K562 (cell line): ENCODE measurements around the gene MTHFR. TPM values are rescaled to one million over a fixed set of nuclear protein-coding genes. Genes with fewer than 3 reads are reported as not detected.

Experiments
- ATF4 ChIP-seq: fragments of 450-650 bp; formaldehyde crosslinking; IDR thresholded peaks from 2 replicates; pipeline ENCODE4 v1.4.0; 2022; ENCODE audit warnings: mild to moderate bottlenecking, moderate library complexity
- BCOR ChIP-seq: fragments of 450-650 bp; IDR thresholded peaks from 2 replicates; pipeline ENCODE4 v1.6.1; 2016
- BMI1 ChIP-seq: fragments of 150-350 bp; IDR thresholded peaks from 2 replicates; pipeline ENCODE4 v1.6.1; 2014; ENCODE audit warnings: low read length
- ELK1 ChIP-seq: sonication (generic); formaldehyde crosslinking; IDR thresholded peaks from 2 replicates; pipeline ENCODE4 v1.8.1; 2022; ENCODE audit warnings: missing genetic modification reagents
- MCM3 ChIP-seq: fragments of 450-650 bp; IDR thresholded peaks from 2 replicates; pipeline ENCODE4 v1.6.1; 2016
- MEF2A ChIP-seq: IDR thresholded peaks from 2 replicates; pipeline ENCODE4 v1.6.1; 2011; ENCODE audit warnings: low read depth, mild to moderate bottlenecking, low read length, moderate library complexity; ENCODE audit not compliant: control insufficient read depth
- PATZ1 ChIP-seq: fragments of 250-450 bp; sonication (Bioruptor Pico); IDR thresholded peaks from 2 replicates; pipeline ENCODE4 v1.5.0; 2020; ENCODE audit warnings: mild to moderate bottlenecking, borderline replicate concordance
- SAFB ChIP-seq: fragments of 200-400 bp; formaldehyde crosslinking; IDR thresholded peaks from 2 replicates; pipeline ENCODE4 v1.6.1; 2017; ENCODE audit warnings: low read depth, low read length, borderline replicate concordance
- TBP ChIP-seq: optimal IDR thresholded peaks from 2 replicates; pipeline ENCODE3; 2011; ENCODE audit warnings: low read depth, low read length, improper control_type of control experiment
- TGIF2 ChIP-seq: sonication (generic); formaldehyde crosslinking; IDR thresholded peaks from 2 replicates; pipeline ENCODE4 v1.8.1; 2022; ENCODE audit warnings: mild to moderate bottlenecking, missing genetic modification reagents, moderate library complexity
- ZBTB49 ChIP-seq: sonication (generic); formaldehyde crosslinking; IDR thresholded peaks from 2 replicates; pipeline ENCODE4 v1.8.0; 2022; ENCODE audit warnings: missing genetic modification reagents, mild to moderate bottlenecking, borderline replicate concordance
- ZBTB5 ChIP-seq: fragments of 450-650 bp; IDR thresholded peaks from 2 replicates; pipeline ENCODE4 v1.6.1; 2017; ENCODE audit warnings: antibody characterized with exemption
- ZC3H11A ChIP-seq: IDR thresholded peaks from 2 replicates; pipeline ENCODE4 v1.6.1; 2012; ENCODE audit warnings: low read depth, low read length, improper control_type of control experiment
- ZFP91 ChIP-seq: sonication (generic); formaldehyde crosslinking; IDR thresholded peaks from 2 replicates; pipeline ENCODE4 v1.8.0; 2022; ENCODE audit warnings: mild to moderate bottlenecking, missing genetic modification reagents
- ZNF644 ChIP-seq: fragments of 200-800 bp; sonication (Bioruptor generic); IDR thresholded peaks from 2 replicates; pipeline ENCODE4 v1.6.1; 2016; ENCODE audit warnings: low read depth, missing genetic modification characterization, missing compliant biosample characterization
- ZNF696 ChIP-seq: fragments of 250-450 bp; sonication (Bioruptor Pico); conservative IDR thresholded peaks from 2 replicates; pipeline ENCODE4 v1.4.0; 2020; ENCODE audit warnings: mild to moderate bottlenecking, moderate library complexity
- polyA plus RNA-seq, 8 experiments: library from polyadenylated mRNA; depleted of rRNA in 4 of 8; stranded (reverse) in 5 of 8; unstranded in 3 of 8; fragments of >200 nt; fragmentation: Nextera tagmentation in 2 of 8; fragmentation: Illumina TruSeq in 1 of 8; extraction: Ambion mirVana in 2 of 8; extraction: Trizol in 1 of 8; gene quantifications; 2 replicates each; pipeline versions ENCODE4 v1.2.1 to v1.2.3, GENCODE V29; 2011 to 2014; ENCODE audit warnings: inconsistent platforms in 1 of 8, missing spikeins in 1 of 8
- total RNA-seq, 7 experiments: library from RNA; depleted of rRNA in 6 of 7; stranded (reverse); fragments of >200 nt in 6 of 7; fragmentation: Illumina TruSeq in 2 of 7; extraction: Trizol in 2 of 7; gene quantifications; 2 replicates each; pipeline versions ENCODE4 v1.2.1 to v1.2.3, GENCODE V29; 2011 to 2021; ENCODE audit warnings: low replicate concordance in 1 of 7

MTHFR gene
- total and polyA plus RNA-seq, 9 of the 15 experiments (the other 6 are each of a cell fraction or from before 2014, with no cell fraction given), result 5.0 to 104 (median 62.6) TPM

- TF ChIP-seq ATF4 (CRISPR knock-in tag) (0 out of 2 replicates have a peak, but pooled peaks have one; percentile 33), ZNF644 (tag) (no peak), ZFP91 (CRISPR knock-in tag) (no peak), TBP (no peak), ZNF696 (no peak), TGIF2 (CRISPR knock-in tag) (no peak), MEF2A (no peak), ZC3H11A (no peak), BCOR (no peak), SAFB (no peak), ZBTB5 (no peak), ZBTB49 (CRISPR knock-in tag) (no peak), BMI1 (no peak), MCM3 (no peak), ELK1 (CRISPR knock-in tag) (no peak), PATZ1 (no peak)
These were observed 35.7 kb upstream of the MTHFR start (continued) for GRCh38 chr1:11841245-11842153.
